ENCODE data around the gene JUNB. TPM values are rescaled to one million over a fixed set of nuclear protein-coding genes. Genes with fewer than 3 reads are reported as not detected.

JUNB gene
- total RNA-seq, 1 experiment from 2014 or later: 49.7 TPM

DNA sequence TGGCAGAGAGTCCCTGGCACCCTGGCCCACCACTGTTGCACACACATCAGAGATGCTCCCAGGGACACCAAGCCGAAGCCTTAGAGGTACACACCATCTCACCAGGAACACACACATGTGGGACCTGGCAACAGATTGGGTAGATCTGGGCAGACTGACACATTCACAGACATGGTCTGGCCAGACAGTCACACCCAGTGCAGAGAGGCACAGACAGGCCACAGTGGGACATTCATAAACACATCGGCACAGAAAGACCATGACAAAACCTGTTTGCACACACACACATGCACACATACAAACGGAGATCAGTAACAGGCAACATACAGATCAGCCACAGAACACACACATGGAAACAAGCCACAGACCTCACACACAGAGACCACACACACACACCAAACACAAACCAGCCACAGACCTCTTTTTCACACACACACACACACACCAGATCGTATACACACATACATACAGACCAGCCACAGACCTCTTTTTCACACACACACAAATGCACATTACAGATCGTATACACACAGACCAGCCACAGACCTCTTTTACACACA, 6.3 kb upstream of the JUNB start:
- H3K4me3 ChIP-seq (ENCODE audit: low read depth in 2 of 2, low read length in 2 of 2): no peak overlapping the region
- intact Hi-C loops (cut with micrococcal nuclease; ENCODE audit: unreplicated experiment) (no loop called here), in situ Hi-C loops (cut with HindIII; ENCODE audit: low pct_unique_long_range_greater_than_20kb, low sequenced_read_pairs) (no loop called here)
- DNase-seq (ENCODE audit: low read depth, low spot score): no peak
- peak overlapping the region; percentile 99 for H3K27ac ChIP-seq (ENCODE audit: low read length)
- H3K27me3 ChIP-seq (ENCODE audit: control insufficient read depth, insufficient read depth, low read length): no peaks in the 10 kb centered on the region
- TF ChIP-seq SIN3A (IDR thresholded peaks at IDR 0.05; ENCODE audit: borderline replicate concordance, insufficient read depth, low read depth, low read length) (no peak), POLR2AphosphoS5 (IDR thresholded peaks at IDR 0.05; ENCODE audit: low read depth, low read length) (no peak), TCF7L2 (IDR thresholded peaks at IDR 0.05; ENCODE audit: low read depth, low read length) (no peak)
- TF ChIP-seq, protein P1, sequence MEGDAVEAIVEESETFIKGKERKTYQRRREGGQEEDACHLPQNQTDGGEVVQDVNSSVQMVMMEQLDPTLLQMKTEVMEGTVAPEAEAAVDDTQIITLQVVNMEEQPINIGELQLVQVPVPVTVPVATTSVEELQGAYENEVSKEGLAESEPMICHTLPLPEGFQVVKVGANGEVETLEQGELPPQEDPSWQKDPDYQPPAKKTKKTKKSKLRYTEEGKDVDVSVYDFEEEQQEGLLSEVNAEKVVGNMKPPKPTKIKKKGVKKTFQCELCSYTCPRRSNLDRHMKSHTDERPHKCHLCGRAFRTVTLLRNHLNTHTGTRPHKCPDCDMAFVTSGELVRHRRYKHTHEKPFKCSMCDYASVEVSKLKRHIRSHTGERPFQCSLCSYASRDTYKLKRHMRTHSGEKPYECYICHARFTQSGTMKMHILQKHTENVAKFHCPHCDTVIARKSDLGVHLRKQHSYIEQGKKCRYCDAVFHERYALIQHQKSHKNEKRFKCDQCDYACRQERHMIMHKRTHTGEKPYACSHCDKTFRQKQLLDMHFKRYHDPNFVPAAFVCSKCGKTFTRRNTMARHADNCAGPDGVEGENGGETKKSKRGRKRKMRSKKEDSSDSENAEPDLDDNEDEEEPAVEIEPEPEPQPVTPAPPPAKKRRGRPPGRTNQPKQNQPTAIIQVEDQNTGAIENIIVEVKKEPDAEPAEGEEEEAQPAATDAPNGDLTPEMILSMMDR (IDR thresholded peaks at IDR 0.05): no peak
- TF ChIP-seq, protein P2, sequence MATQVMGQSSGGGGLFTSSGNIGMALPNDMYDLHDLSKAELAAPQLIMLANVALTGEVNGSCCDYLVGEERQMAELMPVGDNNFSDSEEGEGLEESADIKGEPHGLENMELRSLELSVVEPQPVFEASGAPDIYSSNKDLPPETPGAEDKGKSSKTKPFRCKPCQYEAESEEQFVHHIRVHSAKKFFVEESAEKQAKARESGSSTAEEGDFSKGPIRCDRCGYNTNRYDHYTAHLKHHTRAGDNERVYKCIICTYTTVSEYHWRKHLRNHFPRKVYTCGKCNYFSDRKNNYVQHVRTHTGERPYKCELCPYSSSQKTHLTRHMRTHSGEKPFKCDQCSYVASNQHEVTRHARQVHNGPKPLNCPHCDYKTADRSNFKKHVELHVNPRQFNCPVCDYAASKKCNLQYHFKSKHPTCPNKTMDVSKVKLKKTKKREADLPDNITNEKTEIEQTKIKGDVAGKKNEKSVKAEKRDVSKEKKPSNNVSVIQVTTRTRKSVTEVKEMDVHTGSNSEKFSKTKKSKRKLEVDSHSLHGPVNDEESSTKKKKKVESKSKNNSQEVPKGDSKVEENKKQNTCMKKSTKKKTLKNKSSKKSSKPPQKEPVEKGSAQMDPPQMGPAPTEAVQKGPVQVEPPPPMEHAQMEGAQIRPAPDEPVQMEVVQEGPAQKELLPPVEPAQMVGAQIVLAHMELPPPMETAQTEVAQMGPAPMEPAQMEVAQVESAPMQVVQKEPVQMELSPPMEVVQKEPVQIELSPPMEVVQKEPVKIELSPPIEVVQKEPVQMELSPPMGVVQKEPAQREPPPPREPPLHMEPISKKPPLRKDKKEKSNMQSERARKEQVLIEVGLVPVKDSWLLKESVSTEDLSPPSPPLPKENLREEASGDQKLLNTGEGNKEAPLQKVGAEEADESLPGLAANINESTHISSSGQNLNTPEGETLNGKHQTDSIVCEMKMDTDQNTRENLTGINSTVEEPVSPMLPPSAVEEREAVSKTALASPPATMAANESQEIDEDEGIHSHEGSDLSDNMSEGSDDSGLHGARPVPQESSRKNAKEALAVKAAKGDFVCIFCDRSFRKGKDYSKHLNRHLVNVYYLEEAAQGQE (IDR thresholded peaks at IDR 0.05; ENCODE audit: insufficient read depth in 1 of 2, low read depth in 2 of 2, low read length in 1 of 2): no peak
- no peaks in the 10 kb centered on the region for H3K9me3 ChIP-seq (ENCODE audit: control insufficient read depth, insufficient read depth, low read depth, low read length)
- peaks cover 53% of the 10 kb centered on the region for H3K4me1 ChIP-seq (ENCODE audit: control insufficient read depth, insufficient read depth, low read length)
- ChIA-PET CTCF (no interaction called here), POLR2A (interaction anchor here (0.6 kb wide), 1 partner anchor 9 kb away, joined by 11 read pairs; no protein-coding TSS in a partner anchor)
- ATAC-seq: no peak
- H3K36me3 ChIP-seq (ENCODE audit: control insufficient read depth, insufficient read depth, low read length): no peaks in the 10 kb centered on the region
- BruUV-seq (replicated peaks): no TSS peak

DNA sequence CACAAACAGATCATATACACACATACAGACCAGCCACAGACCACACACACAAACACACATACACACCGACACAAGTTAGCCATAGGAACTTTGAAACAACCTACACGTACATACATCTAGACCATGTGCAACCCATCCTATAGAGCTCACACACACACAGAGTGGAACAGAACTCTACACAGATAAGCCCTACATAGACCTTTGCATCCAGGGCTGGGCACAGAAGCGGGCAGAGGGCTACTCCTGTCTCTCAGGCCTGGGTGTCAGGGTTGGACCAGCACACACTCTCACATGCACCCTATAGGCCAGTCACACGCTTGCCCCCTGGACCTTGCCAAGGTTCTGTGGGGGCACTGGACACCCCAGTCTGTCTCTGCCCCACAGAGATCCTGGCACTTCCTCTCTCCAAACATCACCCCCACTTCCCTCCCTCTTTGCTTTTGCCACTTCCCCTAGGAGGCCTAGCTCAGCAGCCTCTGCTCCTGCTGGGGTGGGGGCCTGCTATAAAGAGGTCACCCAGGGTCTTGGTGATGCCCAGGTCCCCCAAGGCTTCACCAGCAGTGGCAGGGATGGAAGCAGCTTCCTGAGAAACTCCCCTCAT, 5.8 kb upstream of the JUNB start:
- no peaks in the 10 kb centered on the region for H3K9me3 ChIP-seq (ENCODE audit: control insufficient read depth, insufficient read depth, low read depth, low read length)
- intact Hi-C loops (cut with micrococcal nuclease; ENCODE audit: unreplicated experiment): no loop called here
- H3K36me3 ChIP-seq (ENCODE audit: control insufficient read depth, insufficient read depth, low read length): no peaks in the 10 kb centered on the region
- ATAC-seq (no peak), DNase-seq (ENCODE audit: low read depth, low spot score) (no peak)
- H3K4me3 ChIP-seq (ENCODE audit: low read depth in 2 of 2, low read length in 2 of 2): no peak overlapping the region
- in situ Hi-C loops (cut with HindIII; ENCODE audit: low pct_unique_long_range_greater_than_20kb, low sequenced_read_pairs): no loop called here
- H3K27ac ChIP-seq (ENCODE audit: low read length): peak overlapping the region; percentile 99
- H3K27me3 ChIP-seq (ENCODE audit: control insufficient read depth, insufficient read depth, low read length): no peaks in the 10 kb centered on the region
- POLR2A ChIA-PET: interaction anchor here (0.6 to 0.7 kb wide), 2 partner anchors 10 to 1061 kb away, joined by 3 to 11 read pairs; no protein-coding TSS in a partner anchor
- CTCF ChIA-PET: no interaction called here
- BruUV-seq (replicated peaks): no TSS peak
- TF ChIP-seq, protein P1 (IDR thresholded peaks at IDR 0.05): no peak
- TF ChIP-seq POLR2AphosphoS5 (IDR thresholded peaks at IDR 0.05; ENCODE audit: low read depth, low read length) (no peak), TCF7L2 (IDR thresholded peaks at IDR 0.05; ENCODE audit: low read depth, low read length) (no peak)
- TF ChIP-seq, protein P2 (IDR thresholded peaks at IDR 0.05; ENCODE audit: insufficient read depth in 1 of 2, low read depth in 2 of 2, low read length in 1 of 2): no peak
- H3K4me1 ChIP-seq (ENCODE audit: control insufficient read depth, insufficient read depth, low read length): peaks cover 55% of the 10 kb centered on the region
